ENCODE measurements around the gene SIDT1. TPM values are rescaled to one million over a fixed set of nuclear protein-coding genes. Genes with fewer than 3 reads are reported as not detected.

Gene SIDT1
- 10 to 100 TPM; 31.6 to 51.9 TPM for total RNA-seq

DNA sequence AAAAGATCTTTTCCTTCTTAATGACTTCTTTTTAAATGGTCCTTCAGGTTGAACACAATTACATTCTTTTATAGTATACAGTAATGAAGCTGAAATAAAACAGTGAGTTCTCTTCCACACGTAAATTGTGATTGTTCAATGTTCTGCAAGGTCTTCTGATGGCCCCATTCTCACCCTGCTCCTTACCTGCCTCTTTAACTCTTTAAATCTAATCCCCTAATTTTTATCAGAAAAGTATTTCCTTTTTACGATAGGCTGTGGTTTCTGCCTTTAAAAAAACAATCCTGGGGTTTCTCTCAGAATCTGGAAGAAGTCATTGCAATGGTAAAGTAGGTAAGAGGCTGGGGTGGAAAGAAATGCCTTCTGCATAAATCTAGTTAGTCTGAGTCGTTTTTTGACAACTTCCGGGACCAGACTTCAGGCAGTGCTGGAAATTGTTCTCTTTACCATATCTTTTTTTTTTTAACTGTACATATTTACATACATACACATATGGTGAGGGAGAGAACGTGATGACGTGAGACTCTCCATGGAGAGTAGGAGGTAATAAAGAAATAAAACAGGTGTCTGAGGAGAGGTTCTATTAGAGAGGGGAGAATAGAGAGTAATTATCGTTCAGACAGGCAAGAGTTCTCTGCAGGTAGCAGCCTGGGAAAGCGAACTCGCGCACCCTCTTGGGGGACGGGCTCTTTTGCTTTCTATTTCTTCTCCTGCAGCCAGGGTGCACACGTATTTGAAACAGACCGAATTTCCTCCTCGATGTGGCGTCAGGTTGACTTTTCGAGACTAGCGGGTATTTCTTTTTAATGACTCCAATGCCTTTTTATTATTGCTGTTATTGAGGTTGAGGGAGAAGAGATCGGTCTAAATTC, at the start of gene SIDT1:
Gene SIDT1, plus strand, starts transcription at position 730 of the 872 bp plus-strand sequence. CDS start 467 bp downstream, outside the sequence.
- CTCF ChIA-PET: no interaction called here
- Mint-ChIP-seq H3K4me1 (peaks cover 45% of the 10 kb centered on the region), H3K4me3 (peak within 1 kb of the TSS; percentile 99), H3K36me3 (peaks cover 23% of the 10 kb centered on the region), H3K27ac (peak within 1 kb of the TSS; percentile 100), H3K27me3 (peaks cover 5% of the 10 kb centered on the region), H3K9me3 (ENCODE audit: low read depth) (no peaks in the 10 kb centered on the region)
- ATAC-seq (peak; percentile 82), DNase-seq (peak; percentile 87)

DNA sequence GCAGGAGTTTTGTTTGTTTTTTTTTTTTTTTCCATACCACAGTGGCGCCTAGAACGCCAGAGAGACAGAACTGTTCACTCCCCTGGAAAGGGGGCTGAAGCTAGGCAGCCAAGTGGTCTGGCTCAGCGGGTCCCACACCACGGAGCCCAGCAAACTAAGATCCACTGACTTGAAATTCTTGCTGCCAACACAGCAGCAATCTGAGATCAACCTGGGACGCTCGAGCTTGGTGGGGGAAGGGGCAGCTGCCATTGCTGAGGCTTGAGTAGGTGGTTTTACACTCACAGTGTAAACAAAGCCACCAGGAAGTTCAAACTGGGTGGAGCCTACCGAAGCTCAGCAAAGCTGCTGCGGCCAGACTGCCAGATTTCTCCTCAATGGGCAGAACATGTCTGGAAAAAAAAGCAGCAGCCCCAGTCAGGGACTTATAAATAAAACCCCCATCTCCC, 47.2 kb upstream of the SIDT1 start:
- ATAC-seq (no peak), DNase-seq (peak; percentile 43)
- H3K9me3 Mint-ChIP-seq (ENCODE audit: low read depth): peaks cover 2% of the 10 kb centered on the region
- H3K4me1 Mint-ChIP-seq: peaks cover 6% of the 10 kb centered on the region
- CTCF ChIA-PET: interaction anchor here (1.0 to 1.2 kb wide), 2 partner anchors 9 to 95 kb away, joined by 3 read pairs; no protein-coding TSS in a partner anchor
- no peak overlapping the region for H3K4me3 Mint-ChIP-seq
- peaks cover 16% of the 10 kb centered on the region for H3K36me3 Mint-ChIP-seq
- no peaks in the 10 kb centered on the region for H3K27me3 Mint-ChIP-seq
- no peak overlapping the region for H3K27ac Mint-ChIP-seq

DNA sequence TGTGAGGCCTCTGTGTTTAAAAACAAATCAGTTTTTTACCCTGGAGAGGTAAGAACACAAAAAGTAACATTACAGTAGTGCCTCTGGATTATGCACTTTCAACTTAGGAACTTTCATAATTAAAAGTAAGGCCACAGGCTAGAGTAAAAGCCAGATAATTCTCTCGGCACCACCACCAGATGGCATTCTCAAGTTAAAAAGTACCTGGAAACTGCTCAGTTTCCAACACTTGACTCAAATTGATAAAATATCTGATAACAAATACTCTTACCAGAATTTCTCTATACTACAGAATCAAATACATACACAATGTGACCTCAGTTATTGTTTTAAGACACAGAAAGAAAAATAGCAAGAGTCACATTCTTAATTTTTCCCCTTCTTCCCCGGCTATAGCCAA, 37.3 kb upstream of the SIDT1 start:
- no peaks in the 10 kb centered on the region for H3K4me1 Mint-ChIP-seq
- no peak overlapping the region for H3K27ac Mint-ChIP-seq
- ATAC-seq (peak; percentile 60), DNase-seq (peak; percentile 61)
- no peak overlapping the region for H3K4me3 Mint-ChIP-seq
- no peaks in the 10 kb centered on the region for H3K27me3 Mint-ChIP-seq
- H3K9me3 Mint-ChIP-seq (ENCODE audit: low read depth): no peaks in the 10 kb centered on the region
- peaks cover 21% of the 10 kb centered on the region for H3K36me3 Mint-ChIP-seq
- CTCF ChIA-PET: interaction anchor here (0.9 to 4.3 kb wide), 8 partner anchors 17 to 250 kb away, joined by 3 to 56 read pairs (median 6); partner anchors contain the start of gene SPICE1

DNA sequence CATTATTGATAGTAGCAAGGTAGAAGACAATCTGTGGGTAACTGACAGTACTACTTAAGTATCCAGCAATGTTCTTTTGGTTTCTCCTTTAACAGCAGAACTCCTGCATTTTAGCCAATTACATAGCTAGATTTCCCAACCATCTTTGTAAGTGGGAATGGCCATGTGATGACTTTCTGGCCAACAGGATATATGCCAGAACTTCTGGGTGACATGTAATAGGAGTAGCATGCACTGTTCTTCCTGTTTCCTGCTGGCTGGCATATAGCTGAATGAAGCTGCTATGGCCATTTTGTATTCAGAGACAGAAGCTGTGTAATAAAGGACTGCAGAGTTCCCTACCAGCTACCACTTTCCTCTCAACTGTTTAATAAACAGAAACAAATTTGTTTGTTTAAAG, 35.4 kb upstream of the SIDT1 start:
- peaks cover 16% of the 10 kb centered on the region for H3K36me3 Mint-ChIP-seq
- no peak overlapping the region for H3K4me3 Mint-ChIP-seq
- DNase-seq: no peak
- H3K9me3 Mint-ChIP-seq (ENCODE audit: low read depth): no peaks in the 10 kb centered on the region
- peaks cover 7% of the 10 kb centered on the region for H3K4me1 Mint-ChIP-seq
- H3K27me3 Mint-ChIP-seq: no peaks in the 10 kb centered on the region
- CTCF ChIA-PET: interaction anchor here (0.9 to 4.3 kb wide), 7 partner anchors 15 to 250 kb away, joined by 3 to 56 read pairs (median 4); partner anchors contain the start of gene ATP6V1A
- no peak overlapping the region for H3K27ac Mint-ChIP-seq
- no peak for ATAC-seq

- Mint-ChIP-seq H3K36me3 (peaks cover 17% of the 10 kb centered on the region), H3K27me3 (no peaks in the 10 kb centered on the region), H3K4me3 (no peak overlapping the region), H3K4me1 (peaks cover 7% of the 10 kb centered on the region), H3K9me3 (ENCODE audit: low read depth) (no peaks in the 10 kb centered on the region), H3K27ac (no peak overlapping the region)
- no peak for ATAC-seq
- CTCF ChIA-PET: interaction anchor here (0.7 to 4.3 kb wide), 5 partner anchors 13 to 245 kb away, joined by 4 to 56 read pairs (median 5); partner anchors contain the start of gene SPICE1
- DNase-seq: no peak
These were observed 33.9 kb upstream of the SIDT1 start for GRCh38 chr3:113498221-113499005.

DNA sequence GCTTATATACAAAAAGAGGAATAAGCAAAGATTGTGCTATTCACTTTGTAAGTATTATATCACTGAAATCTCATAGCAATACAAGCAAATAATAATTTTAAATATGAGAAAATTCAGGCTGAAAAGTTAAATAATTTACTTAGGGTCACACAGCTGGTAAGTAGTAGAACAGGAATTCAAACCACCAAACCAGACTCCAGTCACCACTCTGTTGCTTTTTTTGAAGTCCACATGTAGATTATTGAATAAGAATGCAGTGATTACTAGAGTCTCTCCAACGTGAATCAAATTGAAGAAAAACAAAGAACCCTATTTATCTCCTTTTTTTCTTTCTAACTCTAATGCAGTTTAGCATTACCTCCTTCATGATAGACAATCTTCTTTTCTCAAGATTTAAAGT, 33.3 kb upstream of the SIDT1 start:
- peaks cover 17% of the 10 kb centered on the region for H3K36me3 Mint-ChIP-seq
- H3K4me3 Mint-ChIP-seq: no peak overlapping the region
- no peaks in the 10 kb centered on the region for H3K27me3 Mint-ChIP-seq
- peaks cover 7% of the 10 kb centered on the region for H3K4me1 Mint-ChIP-seq
- H3K9me3 Mint-ChIP-seq (ENCODE audit: low read depth): no peaks in the 10 kb centered on the region
- CTCF ChIA-PET: interaction anchor here (0.9 to 4.3 kb wide), 4 partner anchors 13 to 245 kb away, joined by 4 to 56 read pairs (median 4); no protein-coding TSS in a partner anchor
- DNase-seq (no peak), ATAC-seq (no peak)
- H3K27ac Mint-ChIP-seq: no peak overlapping the region

DNA sequence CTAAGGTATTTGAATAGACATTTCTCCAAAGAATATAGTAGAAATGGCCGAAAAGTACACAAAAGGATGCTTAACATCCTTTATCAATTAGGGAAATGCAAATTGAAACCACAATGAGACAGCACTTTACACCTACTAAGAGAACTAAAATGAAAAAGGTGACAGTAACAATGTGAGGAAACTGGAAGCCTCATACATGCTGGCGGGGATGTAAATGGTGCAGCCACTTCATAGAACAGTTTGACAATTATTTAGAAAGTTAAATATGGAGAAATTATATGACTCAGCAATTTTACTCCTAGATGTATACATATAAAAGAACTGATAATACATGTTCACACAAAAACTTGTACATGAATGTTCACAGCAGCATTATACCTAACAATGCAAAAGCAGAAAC, 30.8 kb upstream of the SIDT1 start:
- Mint-ChIP-seq H3K27me3 (no peaks in the 10 kb centered on the region), H3K4me1 (peaks cover 7% of the 10 kb centered on the region), H3K27ac (no peak overlapping the region), H3K9me3 (ENCODE audit: low read depth) (no peaks in the 10 kb centered on the region), H3K36me3 (peaks cover 26% of the 10 kb centered on the region), H3K4me3 (no peak overlapping the region)
- ATAC-seq: no peak
- CTCF ChIA-PET: no interaction called here
- no peak for DNase-seq

DNA sequence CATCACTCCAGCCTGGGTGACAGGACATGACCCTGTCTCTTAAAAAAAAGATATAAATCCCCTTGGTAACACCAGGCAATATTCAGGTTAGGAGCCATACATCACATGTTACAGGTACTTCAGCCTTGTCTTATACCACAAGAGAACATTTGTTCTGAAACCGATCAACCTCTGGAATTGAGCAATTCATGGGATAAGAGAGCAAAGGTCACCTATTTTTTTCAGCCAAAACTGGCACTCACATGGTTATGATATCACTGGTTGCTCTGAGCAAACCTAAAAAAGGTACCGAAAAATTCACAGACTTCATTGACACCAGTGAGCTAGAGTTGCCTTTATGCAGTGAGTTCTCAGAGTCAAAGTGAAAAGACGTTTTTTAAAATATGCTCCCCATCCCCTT, 26.5 kb upstream of the SIDT1 start:
- Mint-ChIP-seq H3K27me3 (no peaks in the 10 kb centered on the region), H3K36me3 (peaks cover 19% of the 10 kb centered on the region), H3K27ac (no peak overlapping the region), H3K9me3 (ENCODE audit: low read depth) (no peaks in the 10 kb centered on the region), H3K4me1 (peaks cover 7% of the 10 kb centered on the region), H3K4me3 (no peak overlapping the region)
- DNase-seq: no peak
- ATAC-seq: no peak
- CTCF ChIA-PET: interaction anchor here (0.9 kb wide), 1 partner anchor 12 kb away, joined by 3 read pairs; no protein-coding TSS in a partner anchor

GRCh38 chr3:113507501-113508067, 24.8 kb upstream of the SIDT1 start:
- H3K27ac Mint-ChIP-seq: no peak overlapping the region
- CTCF ChIA-PET: interaction anchor here (0.6 to 1.2 kb wide), 3 partner anchors 8 to 70 kb away, joined by 3 to 6 read pairs (median 3); no protein-coding TSS in a partner anchor
- H3K4me1 Mint-ChIP-seq: peaks cover 4% of the 10 kb centered on the region
- H3K27me3 Mint-ChIP-seq: no peaks in the 10 kb centered on the region
- DNase-seq: no peak
- no peak overlapping the region for H3K4me3 Mint-ChIP-seq
- H3K36me3 Mint-ChIP-seq: peaks cover 17% of the 10 kb centered on the region
- no peak for ATAC-seq
- H3K9me3 Mint-ChIP-seq (ENCODE audit: low read depth): no peaks in the 10 kb centered on the region

DNA sequence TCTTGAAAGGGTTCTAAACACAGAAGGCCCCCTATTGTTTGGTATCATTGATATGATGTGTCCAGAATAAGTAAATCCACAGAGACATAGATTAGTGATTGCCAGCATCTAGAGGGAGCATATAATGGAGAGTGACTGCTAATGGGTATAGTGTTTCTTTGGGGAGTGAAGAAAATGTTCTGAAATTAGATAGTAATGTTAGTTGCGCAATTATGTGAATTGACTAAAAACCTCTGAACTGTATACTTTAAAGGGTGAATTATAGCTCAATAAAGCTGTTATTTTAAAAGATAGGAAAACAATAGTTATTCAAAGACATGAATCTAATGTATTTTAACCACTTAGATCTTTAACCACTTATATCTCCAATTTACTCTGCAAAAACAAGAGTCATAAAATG, 23.4 kb upstream of the SIDT1 start:
- peaks cover 4% of the 10 kb centered on the region for H3K4me1 Mint-ChIP-seq
- DNase-seq (no peak), ATAC-seq (no peak)
- CTCF ChIA-PET: interaction anchor here (0.7 to 0.8 kb wide), 2 partner anchors 24 to 69 kb away, joined by 3 read pairs; no protein-coding TSS in a partner anchor
- H3K4me3 Mint-ChIP-seq: no peak overlapping the region
- H3K36me3 Mint-ChIP-seq: peaks cover 17% of the 10 kb centered on the region
- H3K27me3 Mint-ChIP-seq: no peaks in the 10 kb centered on the region
- no peaks in the 10 kb centered on the region for H3K9me3 Mint-ChIP-seq (ENCODE audit: low read depth)
- H3K27ac Mint-ChIP-seq: no peak overlapping the region

- ATAC-seq (no peak), DNase-seq (no peak)
- Mint-ChIP-seq H3K9me3 (ENCODE audit: low read depth) (no peaks in the 10 kb centered on the region), H3K4me1 (peaks cover 12% of the 10 kb centered on the region), H3K27ac (no peak overlapping the region), H3K27me3 (peaks cover 25% of the 10 kb centered on the region), H3K36me3 (peaks cover 5% of the 10 kb centered on the region), H3K4me3 (no peak overlapping the region)
- CTCF ChIA-PET: interaction anchor here (0.6 to 3.7 kb wide), 12 partner anchors 14 to 399 kb away, joined by 3 to 24 read pairs (median 4); no protein-coding TSS in a partner anchor
These were observed 18.0 kb upstream of the SIDT1 start for GRCh38 chr3:113514265-113514769.

DNA sequence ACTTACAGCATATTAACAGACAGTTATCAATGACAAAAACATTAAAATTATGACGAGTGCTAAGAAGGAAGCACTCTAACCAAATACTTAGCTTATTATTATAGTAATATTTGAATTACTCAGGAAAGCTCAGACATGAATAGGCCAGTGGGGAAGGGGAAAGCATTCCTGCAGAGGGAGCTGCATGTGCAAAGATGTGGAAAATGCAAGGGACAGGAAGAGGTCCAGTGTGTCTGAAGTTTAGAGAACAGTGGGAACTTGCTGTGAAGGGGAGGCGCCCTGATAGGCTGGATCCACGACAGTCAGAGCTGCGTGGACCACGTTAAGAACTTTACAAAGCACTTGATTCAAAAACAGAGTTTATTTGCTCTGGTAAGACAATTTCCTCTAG, 16.2 kb upstream of the SIDT1 start:
- H3K9me3 Mint-ChIP-seq (ENCODE audit: low read depth): no peaks in the 10 kb centered on the region
- CTCF ChIA-PET: interaction anchor here (0.8 to 3.7 kb wide), 3 partner anchors 9 to 62 kb away, joined by 3 to 24 read pairs (median 15); no protein-coding TSS in a partner anchor
- H3K27me3 Mint-ChIP-seq: peaks cover 29% of the 10 kb centered on the region
- DNase-seq (no peak), ATAC-seq (no peak)
- peaks cover 11% of the 10 kb centered on the region for H3K4me1 Mint-ChIP-seq
- H3K36me3 Mint-ChIP-seq: peaks cover 4% of the 10 kb centered on the region
- H3K4me3 Mint-ChIP-seq: no peak overlapping the region
- H3K27ac Mint-ChIP-seq: no peak overlapping the region

All from activated CD8-positive, alpha-beta memory T cell treated with anti-CD3 and anti-CD28 coated beads, Interleukin-2, amount 10 ng/mL, durations not matched to agents 7 days and 5 days (primary cell).